Peyer's patch (tissue), 4 donors: ENCODE results near the gene SLFN13. TPM values are rescaled to one million over a fixed set of nuclear protein-coding genes. Genes with fewer than 3 reads are reported as not detected.

Source experiments
- DNase-seq, 3 donors: peaks; one replicate each; pipeline ENCODE4 v3.0.0-alpha.2; 2017 to 2019
- H3K27ac ChIP-seq, 4 donors: fragments of 200-600 bp; sonication (generic); one replicate each; pipeline ENCODE4 v1.5.1; 2016 to 2019
- H3K27me3 ChIP-seq, 2 donors: fragments of 200-600 bp; sonication (generic); one replicate each; pipeline ENCODE4 v1.5.1; 2019
- H3K36me3 ChIP-seq, 3 donors: fragments of 200-600 bp; sonication (generic); one replicate each; pipeline ENCODE4 v1.5.1; 2016 to 2019
- H3K4me1 ChIP-seq, 4 donors: fragments of 200-600 bp; sonication (generic); one replicate each; pipeline ENCODE4 v1.5.1; 2016 to 2019
- H3K4me3 ChIP-seq, 4 donors: fragments of 200-600 bp; sonication (generic); 1 replicate in 3 of 4; 2 replicates in 1 of 4; pipeline ENCODE4 v1.5.1; 2016 to 2019; ENCODE audit warnings: mild to moderate bottlenecking in 1 of 4
- H3K9me3 ChIP-seq, 4 donors: fragments of 200-600 bp; sonication (generic); one replicate each; pipeline ENCODE4 v1.5.1; 2016 to 2019; ENCODE audit warnings: mild to moderate bottlenecking in 1 of 4
- CTCF ChIP-seq, 6 experiments: fragments of 450-650 bp in 4 of 6; fragments of 200-600 bp in 2 of 6; sonication (generic) in 1 of 6; IDR thresholded peaks; one replicate each; pipeline ENCODE4 v1.5.1; 2017 to 2019; ENCODE audit warnings: antibody characterized with exemption in 6 of 6, mild to moderate bottlenecking in 3 of 6, moderate library complexity in 1 of 6
- POLR2A ChIP-seq, 2 donors: fragments of 450-650 bp; IDR thresholded peaks; one replicate each; pipeline ENCODE4 v1.5.1; 2017; ENCODE audit warnings: antibody characterized with exemption in 2 of 2, mild to moderate bottlenecking in 2 of 2, moderate library complexity in 2 of 2
- total RNA-seq, 4 donors: library from RNA; depleted of rRNA; stranded (reverse); fragments of >200 nt; gene quantifications; one replicate each; pipeline ENCODE4 v1.1.0, GENCODE V29; 2016

Gene SLFN13
- total RNA-seq, result 10 to 100 TPM in 1 of 4 donors, 1 to 10 TPM in 3; 2.8 to 24.8 (median 4.2) TPM

GRCh38 chr17:35448214-35448898, at the start of gene SLFN13:
SLFN13 (minus strand) TSS chr17:35448766; CDS start chr17:35445680, 3,086 bp downstream.
- Histone ChIP-seq H3K4me1 (peaks cover 0 to 4% (median 0%) of the 10 kb centered on the region in 4 donors), H3K9me3 (no peaks in the 10 kb centered on the region), H3K27ac (peak within 1 kb of the TSS; percentile 55 to 86 (median 78)), H3K4me3 (peak within 1 kb of the TSS; percentile 50 to 71 (median 58)), H3K36me3 (no peaks in the 10 kb centered on the region), H3K27me3 (peaks cover 0 to 3% of the 10 kb centered on the region in 2 donors)
- no peak for TF ChIP-seq CTCF (IDR thresholded peaks at IDR 0.05)
- no peak for TF ChIP-seq POLR2A (IDR thresholded peaks at IDR 0.05)
- DNase-seq, result peak; percentile 71 to 93 (median 87)

- no peaks in the 10 kb centered on the region for H3K9me3 ChIP-seq
- TF ChIP-seq POLR2A (IDR thresholded peaks at IDR 0.05) (no peak), CTCF (IDR thresholded peaks at IDR 0.05) (no peak)
- peaks cover 0 to 13% of the 10 kb centered on the region in 2 donors for H3K27me3 ChIP-seq
- H3K36me3 ChIP-seq, result no peaks in the 10 kb centered on the region
- no peaks in the 10 kb centered on the region for H3K4me1 ChIP-seq
- no peak for DNase-seq
- H3K4me3 ChIP-seq, result no peak overlapping the region
- H3K27ac ChIP-seq, result no peak overlapping the region
Measured at GRCh38 chr17:35496451-35497290, 48.1 kb upstream of the SLFN13 start.

- no peak overlapping the region for H3K4me3 ChIP-seq
- TF ChIP-seq CTCF (IDR thresholded peaks at IDR 0.05), result no peak
- H3K9me3 ChIP-seq, result no peaks in the 10 kb centered on the region
- no peak overlapping the region for H3K27ac ChIP-seq
- H3K4me1 ChIP-seq, result peaks cover 0 to 4% (median 0%) of the 10 kb centered on the region in 4 donors
- H3K36me3 ChIP-seq, result no peaks in the 10 kb centered on the region
- no peak for DNase-seq
- peaks cover 0 to 30% of the 10 kb centered on the region in 2 donors for H3K27me3 ChIP-seq
Measured at GRCh38 chr17:35493040-35493439, 44.5 kb upstream of the SLFN13 start.

DNA sequence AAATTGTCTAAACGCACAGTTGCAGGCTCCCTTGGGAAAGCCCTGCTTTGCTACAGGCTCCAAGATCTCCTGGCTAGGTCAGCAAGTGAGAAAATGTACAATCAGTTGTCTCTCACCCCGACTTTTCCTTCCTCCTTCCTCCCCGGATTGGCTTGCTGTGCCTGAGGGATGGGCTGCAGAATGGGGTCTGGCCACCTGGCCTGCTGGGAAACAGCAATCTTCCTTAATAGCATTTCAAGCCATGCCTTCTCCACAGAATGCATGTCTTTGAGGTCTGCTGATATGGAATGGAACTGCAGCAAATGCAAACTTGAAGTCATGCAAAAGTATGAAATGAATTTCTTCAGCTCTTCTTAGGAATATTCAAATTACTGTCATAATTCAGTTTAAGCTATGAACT, 42.9 kb upstream of the SLFN13 start:
- Histone ChIP-seq H3K27me3 (peaks cover 0 to 33% of the 10 kb centered on the region in 2 donors), H3K9me3 (no peaks in the 10 kb centered on the region), H3K36me3 (no peaks in the 10 kb centered on the region), H3K27ac (no peak overlapping the region), H3K4me1 (peaks cover 0 to 5% (median 0%) of the 10 kb centered on the region in 4 donors), H3K4me3 (no peak overlapping the region)
- no peak for TF ChIP-seq POLR2A (IDR thresholded peaks at IDR 0.05)
- TF ChIP-seq CTCF (IDR thresholded peaks at IDR 0.05), result no peak
- DNase-seq, result no peak

DNA sequence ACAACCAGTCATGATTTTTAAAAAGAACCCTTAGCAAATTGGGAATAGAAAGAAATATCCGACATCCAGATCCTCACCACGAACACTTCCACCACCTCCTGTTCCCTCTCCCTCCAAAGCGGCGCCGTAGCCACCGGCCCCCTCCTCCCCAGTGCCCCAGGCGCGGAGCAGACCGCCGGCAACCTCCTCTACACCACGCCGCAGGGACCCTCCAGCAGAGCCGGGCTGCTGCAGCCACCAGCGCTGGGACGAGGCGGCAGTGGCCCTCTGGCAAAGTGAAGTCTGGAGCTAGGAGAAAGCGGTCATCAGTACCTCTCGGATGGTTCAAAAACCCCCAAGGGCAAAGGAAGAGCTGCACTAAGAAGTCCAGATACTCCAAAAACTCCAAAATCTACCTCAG, 41.4 kb upstream of the SLFN13 start:
- Histone ChIP-seq H3K4me1 (peaks cover 0 to 5% (median 0%) of the 10 kb centered on the region in 4 donors), H3K9me3 (no peaks in the 10 kb centered on the region), H3K27me3 (peaks cover 0 to 25% of the 10 kb centered on the region in 2 donors), H3K36me3 (no peaks in the 10 kb centered on the region), H3K4me3 (no peak overlapping the region), H3K27ac (no peak overlapping the region)
- TF ChIP-seq POLR2A (IDR thresholded peaks at IDR 0.05), result no peak
- TF ChIP-seq CTCF (IDR thresholded peaks at IDR 0.05), result no peak
- DNase-seq, result no peak
